Fibroblast of gingiva (primary cell): ENCODE measurements around the gene BIRC5.
A peak's percentile ranks its signal among the peaks of the same experiment; 100 is the strongest.

Source experiments
- DNase-seq: peaks from one replicate; pipeline ENCODE4 v3.0.0-alpha.2; 2011; ENCODE audit warnings: low read depth

The BIRC5 gene

DNA sequence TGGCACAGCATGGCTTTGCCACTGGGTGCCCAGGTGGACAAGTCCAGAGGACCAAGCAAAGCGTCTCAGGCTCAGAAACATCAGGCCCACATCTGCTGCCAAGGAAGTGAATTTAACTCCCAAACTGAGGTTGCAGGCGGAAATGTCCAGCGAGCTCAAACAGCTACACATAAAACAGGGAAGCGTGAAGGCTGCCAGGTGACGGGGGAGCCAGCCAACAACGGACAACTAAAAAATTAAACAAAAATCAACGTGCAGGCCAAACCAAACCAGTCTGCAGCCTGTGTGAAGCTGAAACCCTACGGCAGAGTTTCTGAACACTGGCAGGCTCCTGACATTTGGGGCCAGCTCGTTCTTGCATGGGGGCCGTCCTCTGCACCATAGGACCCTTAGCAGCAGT lies 29.7 kb upstream of the BIRC5 start:
- no peak for DNase-seq

DNA sequence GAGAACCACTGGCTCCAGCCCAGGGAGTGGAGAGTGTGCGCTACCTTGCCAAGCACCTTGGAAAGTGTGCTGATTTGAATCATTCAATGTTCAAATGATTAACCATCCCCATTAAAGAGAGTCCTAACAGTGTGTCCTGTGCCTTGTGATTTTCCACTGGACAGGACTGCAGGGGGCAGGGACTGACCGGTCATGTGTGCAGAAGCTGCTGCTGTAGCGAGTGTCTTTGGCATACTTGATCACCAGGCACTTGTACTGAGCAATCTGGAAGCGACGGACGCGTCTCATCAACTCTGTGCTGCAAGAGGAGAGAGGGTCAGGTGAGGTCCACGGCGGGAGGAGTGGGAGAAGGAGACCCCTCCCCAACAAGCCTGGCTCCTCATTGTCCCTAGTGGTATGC lies 29.2 kb upstream of the BIRC5 start:
- no peak for DNase-seq

DNA sequence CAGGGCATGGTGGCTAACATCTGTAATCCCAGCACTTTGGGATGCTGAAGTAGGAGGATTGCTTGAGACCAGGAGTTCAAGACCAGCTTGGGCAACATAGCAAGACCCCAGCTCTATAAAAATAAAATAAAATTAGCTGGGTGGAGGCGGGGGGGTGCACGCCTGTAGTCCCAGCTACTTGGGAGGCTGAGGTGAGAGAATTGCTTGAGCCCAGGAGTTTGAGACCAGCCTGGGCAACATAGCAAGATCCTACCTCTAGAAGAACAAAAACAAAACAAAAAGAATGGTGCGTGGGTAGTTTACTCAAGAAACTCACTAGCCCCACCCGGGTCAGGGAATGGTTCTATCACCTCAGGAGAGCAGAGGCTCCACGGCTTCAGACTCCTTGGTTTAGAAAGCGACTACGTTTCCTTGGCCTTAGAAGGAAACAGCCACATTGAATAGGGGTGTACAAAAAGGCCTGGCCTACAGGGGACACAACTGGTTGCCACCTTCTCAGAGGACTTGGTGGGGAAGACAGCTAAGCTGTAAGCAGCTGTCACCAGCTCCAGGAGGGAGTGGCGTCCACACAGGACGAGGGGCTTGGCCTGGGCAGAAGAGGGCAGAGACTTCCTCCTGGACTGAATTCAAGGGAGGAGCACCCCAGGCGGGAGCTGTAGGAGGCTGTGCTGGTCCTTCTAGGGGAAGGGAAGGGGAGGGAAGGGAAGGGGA lies 27.9 kb upstream of the BIRC5 start:
- peak; percentile 41 for DNase-seq

DNA sequence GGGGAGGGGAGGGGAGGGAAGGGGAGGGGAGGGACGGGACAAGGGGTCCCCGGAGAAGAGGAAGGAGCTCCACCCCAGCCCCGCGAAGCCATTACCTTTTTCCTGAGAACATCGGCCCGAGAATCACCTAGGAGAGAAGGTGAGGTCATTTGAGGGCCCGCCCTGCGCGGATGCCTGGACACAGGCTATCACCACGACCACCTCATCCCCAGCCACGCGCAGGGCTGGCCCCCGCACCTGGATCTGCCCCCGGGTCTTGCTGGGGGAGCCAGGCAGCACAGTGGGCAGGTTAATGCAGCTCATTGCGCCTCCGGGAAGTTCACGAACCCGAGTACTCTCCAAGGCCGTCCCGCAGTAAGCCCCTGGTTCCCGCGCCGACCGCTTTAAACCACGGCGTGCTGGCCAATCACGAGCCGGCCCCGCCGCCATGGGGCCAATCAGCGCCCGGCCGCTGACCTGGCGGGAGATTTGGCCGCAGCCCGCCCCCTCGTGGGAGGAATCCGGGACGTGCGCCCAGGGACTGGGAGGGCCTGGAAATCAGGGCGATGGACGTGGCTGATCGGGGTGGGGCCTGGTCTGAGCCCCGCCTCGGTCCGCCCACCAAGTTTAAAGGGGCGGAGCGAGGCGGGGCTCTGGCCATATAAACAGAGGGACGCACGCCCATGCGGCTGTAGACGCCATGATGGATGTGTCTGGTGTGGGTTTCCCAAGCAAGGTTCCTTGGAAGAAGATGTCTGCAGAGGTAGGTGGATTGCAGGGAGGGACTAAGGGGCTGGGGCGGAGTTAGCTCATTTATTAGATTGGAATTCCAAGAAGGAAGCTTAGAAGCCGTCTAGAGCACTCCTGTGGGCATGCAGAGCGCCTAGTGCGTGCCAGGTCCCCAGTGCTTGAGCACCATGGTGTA lies 27.1 kb upstream of the BIRC5 start, which contains the start of the genes AFMID and TK1:
Gene AFMID, plus strand, starts transcription at position 671 of the 904 bp plus-strand sequence. Its CDS starts 9 bp downstream, at position 680.
Gene TK1, minus strand, starts transcription at position 361 of the 904 bp plus-strand sequence. Its CDS starts 58 bp downstream, at position 303.
- DNase-seq: peak; percentile 95

DNA sequence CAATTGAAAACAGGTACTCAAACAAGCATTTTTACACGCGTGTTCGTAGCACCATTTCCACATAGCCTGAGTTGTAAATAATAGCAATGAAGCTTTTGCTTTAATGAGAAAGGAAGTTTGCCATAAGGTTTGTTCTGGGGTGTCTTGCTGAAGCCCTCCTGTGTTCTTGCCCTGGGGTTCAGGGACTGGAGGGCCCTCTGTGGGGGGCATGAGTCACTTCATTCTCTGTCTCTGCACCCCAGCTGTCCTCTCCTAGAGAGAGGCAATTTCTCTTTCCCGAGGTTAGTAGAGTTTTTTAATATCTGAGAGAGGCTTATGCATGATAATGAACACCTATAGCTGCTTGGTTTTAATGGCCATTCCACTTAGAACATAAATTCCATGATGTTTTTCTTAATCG lies 17.3 kb upstream of the BIRC5 start:
- DNase-seq: no peak

DNA sequence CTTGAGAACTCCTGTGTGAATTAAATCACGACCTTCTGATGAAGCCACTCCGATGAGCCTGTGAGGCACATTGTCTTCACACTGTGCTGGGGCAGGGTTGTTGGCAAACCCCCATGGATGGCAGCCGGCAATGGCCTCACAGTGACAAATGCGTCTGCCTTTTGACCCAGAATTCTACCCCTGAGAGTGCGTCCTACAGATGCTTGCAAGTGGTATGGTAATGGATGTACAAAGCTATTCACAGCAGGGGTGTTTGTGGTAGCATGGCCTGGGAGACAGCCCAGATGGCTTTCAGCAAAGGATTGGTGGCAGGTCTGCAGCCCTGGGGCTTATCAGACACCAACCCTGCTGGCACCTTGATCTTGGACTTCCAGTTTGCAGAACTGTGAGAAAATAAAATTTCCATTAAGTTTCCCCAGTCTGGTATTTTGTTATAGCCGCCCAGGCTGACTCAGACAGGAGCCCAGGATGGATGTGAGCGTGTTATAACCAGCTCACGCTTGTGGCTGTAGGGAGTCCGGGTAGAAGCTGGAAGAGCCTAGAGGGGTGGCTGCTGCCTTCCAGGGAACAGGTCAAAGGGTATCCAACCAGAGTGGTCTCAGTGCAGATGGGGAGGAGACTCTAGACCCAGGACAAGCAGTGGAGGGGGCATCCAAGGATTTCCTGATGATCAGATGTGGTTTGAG lies 16.8 kb upstream of the BIRC5 start:
- DNase-seq: no peak

DNA sequence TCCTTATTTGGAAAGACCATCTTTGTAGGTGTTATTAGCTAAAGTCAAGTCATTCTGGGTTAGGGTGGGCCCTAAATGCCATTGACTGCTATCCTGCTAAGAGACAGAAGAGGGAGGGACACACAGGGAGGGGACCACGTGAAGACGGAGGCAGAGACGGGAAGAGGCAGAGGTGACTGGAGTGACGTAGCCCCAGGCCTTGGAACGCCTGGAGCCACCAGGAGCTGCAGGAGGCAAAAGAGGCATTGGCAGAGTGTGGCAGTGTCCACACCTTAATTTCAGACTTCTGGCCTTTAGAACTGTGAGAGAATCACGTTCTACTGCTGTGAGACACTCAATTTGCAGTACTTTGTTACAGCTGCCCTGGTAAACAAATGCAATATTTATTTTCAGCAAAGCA lies 13.6 kb upstream of the BIRC5 start:
- no peak for DNase-seq

DNA sequence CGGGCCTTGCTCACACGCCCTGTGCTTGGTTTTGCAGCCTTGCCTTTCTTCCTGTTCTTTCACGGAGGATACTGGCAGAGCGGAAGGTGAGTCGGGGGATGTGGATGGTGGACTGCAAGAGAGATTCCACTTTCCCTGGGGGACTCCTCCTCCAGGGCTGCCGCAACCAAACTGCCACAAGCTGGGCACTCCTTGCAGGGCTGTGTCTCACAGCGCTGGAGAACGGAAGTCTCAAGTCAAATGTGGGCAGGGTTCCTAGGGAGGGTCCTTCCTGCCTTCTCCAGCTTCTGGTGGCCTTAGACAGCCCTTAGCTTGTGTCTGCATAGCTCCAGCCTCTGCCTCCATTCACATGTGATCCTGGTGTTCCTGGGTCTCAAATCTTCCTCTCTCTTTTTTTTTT lies 11.4 kb upstream of the BIRC5 start:
- DNase-seq: no peak

DNA sequence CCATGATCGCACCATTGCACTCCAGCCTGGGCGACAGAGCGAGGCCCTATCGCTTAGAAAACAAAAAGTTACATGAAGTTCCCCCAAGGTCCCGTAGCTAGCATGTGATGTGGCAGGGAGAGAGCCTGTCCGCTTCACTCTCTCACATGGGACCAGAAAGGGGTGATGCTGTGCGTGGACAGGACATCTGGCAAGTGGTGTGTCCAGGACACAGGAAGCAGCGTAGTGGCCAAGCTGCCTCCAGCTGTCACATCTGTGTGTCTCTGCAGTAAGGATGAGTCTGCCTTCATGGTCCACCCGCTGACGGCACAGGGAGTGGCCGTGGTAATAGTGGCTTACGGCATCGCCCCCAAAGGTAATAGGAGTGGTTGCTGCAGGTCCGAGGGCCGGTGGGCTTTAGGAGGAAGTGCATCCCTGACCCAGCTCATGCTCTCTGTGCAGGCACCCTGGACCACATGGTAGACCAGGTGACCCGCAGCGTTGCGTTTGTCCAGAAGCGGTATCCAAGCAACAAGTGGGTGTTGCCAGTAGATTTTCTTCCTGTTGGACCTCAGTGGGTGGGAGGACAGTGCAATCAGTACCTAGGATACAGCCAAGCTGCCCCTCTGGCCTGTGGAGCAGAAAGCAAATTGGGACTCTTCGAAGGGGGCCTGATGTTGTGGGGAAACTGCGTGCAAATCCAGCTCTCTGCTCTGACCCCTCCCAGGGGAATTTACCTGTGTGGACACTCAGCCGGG lies 9.5 kb upstream of the BIRC5 start:
- no peak for DNase-seq

DNA sequence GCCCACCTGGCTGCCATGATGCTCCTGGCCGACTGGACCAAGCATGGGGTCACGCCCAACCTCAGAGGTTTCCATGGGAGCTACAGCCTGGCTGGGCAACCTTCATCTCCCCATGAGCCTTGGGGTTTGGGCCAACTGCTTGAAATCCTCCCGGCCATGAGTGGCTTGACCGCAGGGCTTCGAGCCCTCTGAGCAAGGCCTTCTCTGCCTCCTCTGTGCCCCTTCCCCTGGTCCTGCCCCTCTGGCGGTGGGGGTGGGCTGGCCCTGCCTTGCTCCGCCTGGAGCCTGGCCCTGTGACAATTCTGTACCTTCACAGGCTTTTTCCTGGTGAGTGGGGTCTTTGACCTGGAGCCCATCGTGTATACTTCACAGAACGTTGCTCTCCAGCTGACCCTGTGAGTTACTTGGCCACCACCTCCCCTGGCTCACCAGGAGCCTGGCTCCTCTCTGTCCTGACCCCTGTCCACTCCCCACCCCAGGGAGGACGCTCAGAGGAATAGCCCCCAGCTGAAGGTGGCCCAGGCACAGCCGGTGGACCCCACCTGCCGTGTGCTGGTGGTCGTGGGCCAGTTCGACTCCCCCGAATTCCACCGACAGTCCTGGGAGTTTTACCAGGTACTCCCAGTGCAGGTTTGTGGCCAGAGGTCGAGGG lies 8.8 kb upstream of the BIRC5 start:
- DNase-seq: no peak

DNA sequence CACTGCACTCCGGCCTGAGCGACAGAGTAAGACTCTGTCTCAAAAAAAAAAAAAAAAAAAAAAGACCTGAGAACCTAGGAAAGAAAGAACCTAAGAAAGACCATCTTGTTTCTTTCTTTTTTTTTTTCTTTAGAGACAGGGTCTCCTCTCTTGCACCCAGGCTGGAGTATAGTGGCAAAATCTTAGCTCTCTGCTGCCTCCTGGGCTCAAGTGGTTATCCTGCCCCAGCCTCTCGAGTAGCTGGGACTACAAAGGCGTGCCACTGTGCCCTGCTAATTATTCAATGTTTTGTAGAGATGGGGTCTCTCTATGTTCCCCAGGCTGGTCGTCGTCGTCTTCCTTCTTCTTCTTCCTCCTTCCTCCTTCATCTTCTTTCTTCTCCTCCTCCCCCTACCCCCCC lies 7.8 kb upstream of the BIRC5 start:
- DNase-seq: no peak

DNA sequence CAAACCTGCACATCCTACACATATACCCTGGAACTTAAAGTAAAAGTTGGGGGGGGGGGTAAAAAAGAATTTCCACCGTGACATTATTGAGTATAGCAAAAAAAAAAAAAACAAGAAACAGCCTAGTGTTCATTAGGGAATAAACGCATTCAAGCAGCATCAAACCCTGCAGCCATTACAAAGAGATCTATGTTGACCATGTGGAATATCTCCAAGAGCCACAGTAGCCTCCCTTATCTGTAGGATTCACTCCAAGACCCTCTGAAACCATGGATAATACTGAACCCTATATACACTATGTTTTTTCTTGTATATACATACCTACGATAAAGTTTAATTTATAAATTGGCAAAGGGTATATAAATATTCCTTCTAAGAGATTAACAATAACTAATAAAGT lies 5.6 kb upstream of the BIRC5 start:
- no peak for DNase-seq

DNA sequence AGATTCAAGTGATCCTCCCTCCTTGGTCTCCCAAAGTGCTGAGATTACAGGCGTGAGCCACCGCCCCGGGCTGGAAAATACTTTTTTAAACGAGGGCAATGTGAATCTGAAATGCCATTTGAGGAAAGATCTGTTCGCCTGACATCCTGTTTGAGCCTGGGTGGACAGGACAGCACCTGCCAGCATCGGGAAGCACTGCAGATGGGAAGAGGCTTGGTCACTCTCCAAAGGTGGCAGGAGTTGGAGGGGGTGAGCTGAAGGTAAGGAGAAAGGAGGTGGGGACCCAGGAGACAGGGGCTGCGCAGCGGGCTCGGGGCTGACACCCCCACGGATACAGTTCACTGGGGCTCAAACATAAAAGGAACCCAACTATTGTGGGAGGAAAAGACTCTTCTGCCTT lies 3.9 kb upstream of the BIRC5 start:
- no peak for DNase-seq

DNA sequence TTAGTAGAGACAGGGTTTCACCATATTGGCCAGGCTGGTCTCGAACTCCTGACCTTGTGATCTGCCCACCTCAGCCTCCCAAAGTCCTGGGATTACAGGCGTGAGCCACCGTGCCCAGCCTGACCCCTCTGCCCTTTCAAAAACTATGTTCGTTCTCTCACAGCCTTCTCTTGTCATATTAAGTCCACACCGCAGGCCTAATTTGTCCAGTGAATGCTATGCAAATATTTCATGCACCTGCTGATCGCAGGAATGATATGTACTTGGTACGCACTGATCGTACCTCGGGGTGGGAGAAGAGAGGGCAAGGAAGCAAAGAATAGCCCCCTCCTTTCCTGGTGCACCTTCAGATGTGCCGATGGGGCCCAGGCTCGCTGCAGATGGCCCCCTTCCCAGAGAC lies 3.0 kb upstream of the BIRC5 start:
- no peak for DNase-seq

DNA sequence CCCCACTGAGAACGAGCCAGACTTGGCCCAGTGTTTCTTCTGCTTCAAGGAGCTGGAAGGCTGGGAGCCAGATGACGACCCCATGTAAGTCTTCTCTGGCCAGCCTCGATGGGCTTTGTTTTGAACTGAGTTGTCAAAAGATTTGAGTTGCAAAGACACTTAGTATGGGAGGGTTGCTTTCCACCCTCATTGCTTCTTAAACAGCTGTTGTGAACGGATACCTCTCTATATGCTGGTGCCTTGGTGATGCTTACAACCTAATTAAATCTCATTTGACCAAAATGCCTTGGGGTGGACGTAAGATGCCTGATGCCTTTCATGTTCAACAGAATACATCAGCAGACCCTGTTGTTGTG lies 631 bp downstream of the BIRC5 start:
- no peak for DNase-seq

DNA sequence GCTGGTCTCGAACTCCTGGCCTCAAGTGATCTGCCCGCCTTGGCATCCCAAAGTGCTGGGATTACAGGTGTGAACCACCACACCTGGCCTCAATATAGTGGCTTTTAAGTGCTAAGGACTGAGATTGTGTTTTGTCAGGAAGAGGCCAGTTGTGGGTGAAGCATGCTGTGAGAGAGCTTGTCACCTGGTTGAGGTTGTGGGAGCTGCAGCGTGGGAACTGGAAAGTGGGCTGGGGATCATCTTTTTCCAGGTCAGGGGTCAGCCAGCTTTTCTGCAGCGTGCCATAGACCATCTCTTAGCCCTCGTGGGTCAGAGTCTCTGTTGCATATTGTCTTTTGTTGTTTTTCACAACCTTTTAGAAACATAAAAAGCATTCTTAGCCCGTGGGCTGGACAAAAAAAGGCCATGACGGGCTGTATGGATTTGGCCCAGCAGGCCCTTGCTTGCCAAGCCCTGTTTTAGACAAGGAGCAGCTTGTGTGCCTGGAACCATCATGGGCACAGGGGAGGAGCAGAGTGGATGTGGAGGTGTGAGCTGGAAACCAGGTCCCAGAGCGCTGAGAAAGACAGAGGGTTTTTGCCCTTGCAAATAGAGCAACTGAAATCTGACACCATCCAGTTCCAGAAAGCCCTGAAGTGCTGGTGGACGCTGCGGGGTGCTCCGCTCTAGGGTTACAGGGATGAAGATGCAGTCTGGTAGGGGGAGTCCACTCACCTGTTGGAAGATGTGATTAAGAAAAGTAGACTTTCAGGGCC lies 5.5 kb downstream of the BIRC5 start:
- no peak for DNase-seq

DNA sequence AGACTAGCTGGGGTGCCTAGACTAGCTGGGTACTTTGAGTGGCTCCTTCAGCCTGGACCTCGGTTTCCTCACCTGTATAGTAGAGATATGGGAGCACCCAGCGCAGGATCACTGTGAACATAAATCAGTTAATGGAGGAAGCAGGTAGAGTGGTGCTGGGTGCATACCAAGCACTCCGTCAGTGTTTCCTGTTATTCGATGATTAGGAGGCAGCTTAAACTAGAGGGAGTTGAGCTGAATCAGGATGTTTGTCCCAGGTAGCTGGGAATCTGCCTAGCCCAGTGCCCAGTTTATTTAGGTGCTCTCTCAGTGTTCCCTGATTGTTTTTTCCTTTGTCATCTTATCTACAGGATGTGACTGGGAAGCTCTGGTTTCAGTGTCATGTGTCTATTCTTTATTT lies 9.0 kb downstream of the BIRC5 start:
- DNase-seq: no peak

DNA sequence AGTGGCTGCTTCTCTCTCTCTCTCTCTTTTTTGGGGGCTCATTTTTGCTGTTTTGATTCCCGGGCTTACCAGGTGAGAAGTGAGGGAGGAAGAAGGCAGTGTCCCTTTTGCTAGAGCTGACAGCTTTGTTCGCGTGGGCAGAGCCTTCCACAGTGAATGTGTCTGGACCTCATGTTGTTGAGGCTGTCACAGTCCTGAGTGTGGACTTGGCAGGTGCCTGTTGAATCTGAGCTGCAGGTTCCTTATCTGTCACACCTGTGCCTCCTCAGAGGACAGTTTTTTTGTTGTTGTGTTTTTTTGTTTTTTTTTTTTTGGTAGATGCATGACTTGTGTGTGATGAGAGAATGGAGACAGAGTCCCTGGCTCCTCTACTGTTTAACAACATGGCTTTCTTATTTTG lies 9.7 kb downstream of the BIRC5 start:
- DNase-seq: no peak

DNA sequence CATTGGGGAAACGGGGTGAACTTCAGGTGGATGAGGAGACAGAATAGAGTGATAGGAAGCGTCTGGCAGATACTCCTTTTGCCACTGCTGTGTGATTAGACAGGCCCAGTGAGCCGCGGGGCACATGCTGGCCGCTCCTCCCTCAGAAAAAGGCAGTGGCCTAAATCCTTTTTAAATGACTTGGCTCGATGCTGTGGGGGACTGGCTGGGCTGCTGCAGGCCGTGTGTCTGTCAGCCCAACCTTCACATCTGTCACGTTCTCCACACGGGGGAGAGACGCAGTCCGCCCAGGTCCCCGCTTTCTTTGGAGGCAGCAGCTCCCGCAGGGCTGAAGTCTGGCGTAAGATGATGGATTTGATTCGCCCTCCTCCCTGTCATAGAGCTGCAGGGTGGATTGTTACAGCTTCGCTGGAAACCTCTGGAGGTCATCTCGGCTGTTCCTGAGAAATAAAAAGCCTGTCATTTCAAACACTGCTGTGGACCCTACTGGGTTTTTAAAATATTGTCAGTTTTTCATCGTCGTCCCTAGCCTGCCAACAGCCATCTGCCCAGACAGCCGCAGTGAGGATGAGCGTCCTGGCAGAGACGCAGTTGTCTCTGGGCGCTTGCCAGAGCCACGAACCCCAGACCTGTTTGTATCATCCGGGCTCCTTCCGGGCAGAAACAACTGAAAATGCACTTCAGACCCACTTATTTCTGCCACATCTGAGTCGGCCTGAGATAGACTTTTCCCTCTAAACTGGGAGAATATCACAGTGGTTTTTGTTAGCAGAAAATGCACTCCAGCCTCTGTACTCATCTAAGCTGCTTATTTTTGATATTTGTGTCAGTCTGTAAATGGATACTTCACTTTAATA lies 10.4 kb downstream of the BIRC5 start:
- DNase-seq: no peak
